GM19397 (cell line): Measurements from ENCODE around the gene LATS2.
"Not testable (repeated sequence)": the region's sequence is repeated elsewhere in the genome, so short reads cannot be mapped to it uniquely, and the experiment has no call there.

Experiments
- ATAC-seq: cut with Tn5 transposase; IDR thresholded peaks from one replicate; pipeline ENCODE4 v1.9.1; 2021; ENCODE audit warnings: mild to moderate bottlenecking, moderate library complexity; ENCODE audit not compliant: unreplicated experiment

The LATS2 gene

GRCh38 chr13:20969182-20969581 lies 92.2 kb downstream of the LATS2 start:
- ATAC-seq: no peak

GRCh38 chr13:20968745-20969144 lies 92.6 kb downstream of the LATS2 start:
- ATAC-seq: no peak

- ATAC-seq: no peak
Measured at GRCh38 chr13:20967340-20967739, 94.0 kb downstream of the LATS2 start.

- ATAC-seq: no peak
Measured at GRCh38 chr13:20964904-20965303, 96.5 kb downstream of the LATS2 start.

- not testable (repeated sequence) for ATAC-seq
Measured at GRCh38 chr13:20961663-20962062, 99.7 kb downstream of the LATS2 start.

GRCh38 chr13:20960663-20961309 lies 100.6 kb downstream of the LATS2 start:
- ATAC-seq: no peak

GRCh38 chr13:20957049-20957620 lies 104.3 kb downstream of the LATS2 start:
- not testable (repeated sequence) for ATAC-seq

- ATAC-seq: no peak
Measured at GRCh38 chr13:20955496-20955895, 105.9 kb downstream of the LATS2 start.

- no peak for ATAC-seq
Measured at GRCh38 chr13:20953245-20953931, 108.0 kb downstream of the LATS2 start.

- ATAC-seq: no peak
Measured at GRCh38 chr13:20952838-20953237, 108.5 kb downstream of the LATS2 start.

GRCh38 chr13:20948001-20948400 lies 113.4 kb downstream of the LATS2 start:
- not testable (repeated sequence) for ATAC-seq

GRCh38 chr13:20945952-20946383 lies 115.4 kb downstream of the LATS2 start:
- ATAC-seq: no peak

GRCh38 chr13:20942938-20943559 lies 118.3 kb downstream of the LATS2 start:
- ATAC-seq: no peak

- not testable (repeated sequence) for ATAC-seq
Measured at GRCh38 chr13:20940511-20940910, 120.9 kb downstream of the LATS2 start.

- ATAC-seq: no peak
Measured at GRCh38 chr13:20940083-20940482, 121.3 kb downstream of the LATS2 start.

- no peak for ATAC-seq
Measured at GRCh38 chr13:20939662-20940061, 121.7 kb downstream of the LATS2 start.

GRCh38 chr13:20938302-20938701 lies 123.1 kb downstream of the LATS2 start:
- no peak for ATAC-seq

GRCh38 chr13:20927596-20928257 lies 133.7 kb downstream of the LATS2 start:
- ATAC-seq: no peak

GRCh38 chr13:20925395-20925790 lies 136.0 kb downstream of the LATS2 start:
- not testable (repeated sequence) for ATAC-seq

GRCh38 chr13:20924758-20925394 lies 136.5 kb downstream of the LATS2 start:
- ATAC-seq: no peak

- ATAC-seq: no peak
Measured at GRCh38 chr13:20923272-20923671, 138.1 kb downstream of the LATS2 start.
